ENCODE results near the gene METRN. TPM values are rescaled to one million over a fixed set of nuclear protein-coding genes. Genes with fewer than 3 reads are reported as not detected.
A peak's percentile ranks its signal among the peaks of the same experiment; 100 is the strongest.

METRN gene
- total RNA-seq, 6 experiments from 2014 or later: 14.0 to 43.7 (median 26.2) TPM

DNA sequence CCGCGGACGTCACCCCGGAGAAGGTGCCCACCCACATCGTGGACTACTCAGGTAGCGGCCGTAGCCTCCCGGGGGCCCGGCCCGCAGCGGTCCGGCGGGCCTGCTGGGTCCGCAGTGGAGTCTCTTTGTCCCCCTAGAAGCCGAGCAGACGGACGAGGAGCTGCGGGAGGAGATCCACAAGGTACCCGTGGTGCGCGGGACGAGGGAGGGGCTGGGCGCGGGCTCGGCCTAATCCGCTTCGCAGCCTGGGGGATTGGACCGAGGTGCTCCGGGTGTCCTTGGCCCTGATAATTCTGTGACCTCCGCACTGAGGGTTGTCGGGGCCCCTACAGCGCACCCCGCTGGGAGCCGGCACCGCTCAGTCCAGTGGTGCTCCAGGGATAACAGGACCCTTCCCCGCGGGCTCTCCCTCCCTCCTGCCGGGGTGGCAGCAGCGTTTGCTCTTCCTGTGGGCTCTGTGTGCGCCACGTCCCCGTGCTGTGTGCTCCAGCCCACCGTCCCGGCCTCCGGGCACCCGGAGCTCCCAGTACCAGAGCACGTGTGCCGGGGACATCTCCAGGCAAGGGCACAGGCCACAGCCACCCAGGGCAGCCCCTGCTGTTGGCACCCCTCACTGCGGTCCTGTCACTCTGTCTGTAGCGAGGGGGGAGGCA, 46.3 kb upstream of the METRN start:
- DNase-seq: no peak
- TF ChIP-seq, protein P1, sequence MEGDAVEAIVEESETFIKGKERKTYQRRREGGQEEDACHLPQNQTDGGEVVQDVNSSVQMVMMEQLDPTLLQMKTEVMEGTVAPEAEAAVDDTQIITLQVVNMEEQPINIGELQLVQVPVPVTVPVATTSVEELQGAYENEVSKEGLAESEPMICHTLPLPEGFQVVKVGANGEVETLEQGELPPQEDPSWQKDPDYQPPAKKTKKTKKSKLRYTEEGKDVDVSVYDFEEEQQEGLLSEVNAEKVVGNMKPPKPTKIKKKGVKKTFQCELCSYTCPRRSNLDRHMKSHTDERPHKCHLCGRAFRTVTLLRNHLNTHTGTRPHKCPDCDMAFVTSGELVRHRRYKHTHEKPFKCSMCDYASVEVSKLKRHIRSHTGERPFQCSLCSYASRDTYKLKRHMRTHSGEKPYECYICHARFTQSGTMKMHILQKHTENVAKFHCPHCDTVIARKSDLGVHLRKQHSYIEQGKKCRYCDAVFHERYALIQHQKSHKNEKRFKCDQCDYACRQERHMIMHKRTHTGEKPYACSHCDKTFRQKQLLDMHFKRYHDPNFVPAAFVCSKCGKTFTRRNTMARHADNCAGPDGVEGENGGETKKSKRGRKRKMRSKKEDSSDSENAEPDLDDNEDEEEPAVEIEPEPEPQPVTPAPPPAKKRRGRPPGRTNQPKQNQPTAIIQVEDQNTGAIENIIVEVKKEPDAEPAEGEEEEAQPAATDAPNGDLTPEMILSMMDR (IDR thresholded peaks at IDR 0.05): no peak
- no peak for TF ChIP-seq POLR2A (IDR thresholded peaks at IDR 0.05)
- no CpG with 5 or more reads among the region's 50 CpGs for WGBS (ENCODE audit: insufficient coverage, low coverage, low lambda C conversion rate, missing lambda C conversion rate)
- intact Hi-C loops (cut with DNase I): no loop called here
- peak overlapping the region; percentile 96 to 98 (median 97) for H3K4me3 ChIP-seq
- H3K27me3 ChIP-seq: no peaks in the 10 kb centered on the region
- peaks cover 0 to 15% (median 3%) of the 10 kb centered on the region in 4 donors for H3K4me1 ChIP-seq
- H3K9me3 ChIP-seq: no peaks in the 10 kb centered on the region
- peak in 1 of 4 donors; percentile 5 for ATAC-seq
- H3K27ac ChIP-seq: peak overlapping the region; percentile 56 to 82 (median 65)
- peaks cover 0 to 42% (median 15%) of the 10 kb centered on the region in 4 donors for H3K36me3 ChIP-seq

GRCh38 chr16:669666-670065, 45.3 kb upstream of the METRN start:
- no peak for ATAC-seq
- intact Hi-C loops (cut with DNase I): no loop called here
- no CpG with 5 or more reads among the region's 13 CpGs for WGBS (ENCODE audit: insufficient coverage, low coverage, low lambda C conversion rate, missing lambda C conversion rate)
- Histone ChIP-seq H3K36me3 (peaks cover 0 to 43% (median 15%) of the 10 kb centered on the region in 4 donors), H3K27me3 (no peaks in the 10 kb centered on the region), H3K9me3 (no peaks in the 10 kb centered on the region), H3K4me1 (peaks cover 0 to 15% (median 3%) of the 10 kb centered on the region in 4 donors), H3K4me3 (no peak overlapping the region), H3K27ac (no peak overlapping the region)
- TF ChIP-seq, protein P1 (IDR thresholded peaks at IDR 0.05): no peak
- no peak for TF ChIP-seq POLR2A (IDR thresholded peaks at IDR 0.05)
- no peak for DNase-seq

GRCh38 chr16:670485-671352, 44.2 kb upstream of the METRN start:
- Histone ChIP-seq H3K4me1 (peaks cover 0 to 15% (median 3%) of the 10 kb centered on the region in 4 donors), H3K9me3 (no peaks in the 10 kb centered on the region), H3K4me3 (no peak overlapping the region), H3K36me3 (peaks cover 0 to 43% (median 15%) of the 10 kb centered on the region in 4 donors), H3K27me3 (no peaks in the 10 kb centered on the region), H3K27ac (no peak overlapping the region)
- 86% methylated on average over 15 of the region's 52 CpGs for WGBS (ENCODE audit: insufficient coverage, low coverage, low lambda C conversion rate, missing lambda C conversion rate)
- DNase-seq: no peak
- TF ChIP-seq POLR2A (IDR thresholded peaks at IDR 0.05): no peak
- TF ChIP-seq, protein P1 (IDR thresholded peaks at IDR 0.05): no peak
- ATAC-seq: no peak
- intact Hi-C loops (cut with DNase I): no loop called here

- TF ChIP-seq POLR2A (IDR thresholded peaks at IDR 0.05): no peak
- TF ChIP-seq, protein P1 (IDR thresholded peaks at IDR 0.05): no peak
- H3K9me3 ChIP-seq: no peaks in the 10 kb centered on the region
- DNase-seq (no peak), ATAC-seq (no peak)
- peaks cover 0 to 15% (median 3%) of the 10 kb centered on the region in 4 donors for H3K4me1 ChIP-seq
- H3K36me3 ChIP-seq: peaks cover 0 to 43% (median 15%) of the 10 kb centered on the region in 4 donors
- no peak overlapping the region for H3K4me3 ChIP-seq
- H3K27ac ChIP-seq: no peak overlapping the region
- 55% methylated on average over 8 of the region's 40 CpGs for WGBS (ENCODE audit: insufficient coverage, low coverage, low lambda C conversion rate, missing lambda C conversion rate)
- intact Hi-C loops (cut with DNase I): no loop called here
- H3K27me3 ChIP-seq: no peaks in the 10 kb centered on the region
Observed at GRCh38 chr16:671353-672131, 43.4 kb upstream of the METRN start.
